ENCODE measurements around the gene PTMS. TPM values are rescaled to one million over a fixed set of nuclear protein-coding genes. Genes with fewer than 3 reads are reported as not detected.

Gene PTMS
- total RNA-seq, 1 experiment from 2014 or later: 370 TPM

DNA sequence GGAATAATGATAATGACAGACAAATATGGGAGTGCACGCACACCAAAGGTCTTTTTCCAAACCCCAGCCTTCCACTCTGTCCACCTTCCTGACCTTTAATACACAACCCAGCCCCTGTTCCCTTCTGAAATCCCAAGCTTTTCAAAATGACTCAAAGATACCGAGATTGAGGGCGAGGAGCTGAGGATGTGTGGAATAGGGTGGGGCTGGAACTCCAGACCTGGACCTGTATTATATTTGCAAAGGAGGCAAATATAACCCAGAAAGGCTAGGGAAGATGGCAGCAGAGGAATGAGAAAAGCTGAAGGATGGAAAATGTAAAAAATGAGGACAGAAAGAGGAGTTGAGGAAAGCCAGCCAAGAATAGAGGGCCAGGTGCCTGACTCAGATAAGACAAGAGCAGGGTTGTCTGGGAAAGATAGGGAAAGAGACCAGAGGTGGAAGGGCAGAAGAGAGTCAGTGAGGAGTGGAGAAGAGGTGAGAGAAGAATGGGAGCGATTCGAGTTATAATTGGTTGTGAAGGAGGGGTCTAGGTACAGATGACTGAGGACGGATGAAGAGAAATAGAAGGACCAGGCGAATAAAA is 1.0 kb upstream of the PTMS start (continued):
- TF ChIP-seq, protein P1, sequence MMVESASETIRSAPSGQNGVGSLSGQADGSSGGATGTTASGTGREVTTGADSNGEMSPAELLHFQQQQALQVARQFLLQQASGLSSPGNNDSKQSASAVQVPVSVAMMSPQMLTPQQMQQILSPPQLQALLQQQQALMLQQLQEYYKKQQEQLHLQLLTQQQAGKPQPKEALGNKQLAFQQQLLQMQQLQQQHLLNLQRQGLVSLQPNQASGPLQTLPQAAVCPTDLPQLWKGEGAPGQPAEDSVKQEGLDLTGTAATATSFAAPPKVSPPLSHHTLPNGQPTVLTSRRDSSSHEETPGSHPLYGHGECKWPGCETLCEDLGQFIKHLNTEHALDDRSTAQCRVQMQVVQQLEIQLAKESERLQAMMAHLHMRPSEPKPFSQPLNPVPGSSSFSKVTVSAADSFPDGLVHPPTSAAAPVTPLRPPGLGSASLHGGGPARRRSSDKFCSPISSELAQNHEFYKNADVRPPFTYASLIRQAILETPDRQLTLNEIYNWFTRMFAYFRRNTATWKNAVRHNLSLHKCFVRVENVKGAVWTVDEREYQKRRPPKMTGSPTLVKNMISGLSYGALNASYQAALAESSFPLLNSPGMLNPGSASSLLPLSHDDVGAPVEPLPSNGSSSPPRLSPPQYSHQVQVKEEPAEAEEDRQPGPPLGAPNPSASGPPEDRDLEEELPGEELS (CRISPR knock-in tag; IDR thresholded peaks at IDR 0.05): no peak
- TF ChIP-seq SOX15 (CRISPR knock-in tag; IDR thresholded peaks at IDR 0.05) (no peak), ZNF317 (CRISPR knock-in tag; IDR thresholded peaks at IDR 0.05; ENCODE audit: borderline replicate concordance, low read depth) (no peak), CBFB (CRISPR knock-in tag; IDR thresholded peaks at IDR 0.05; ENCODE audit: low read depth) (no peak), NFATC4 (CRISPR knock-in tag; IDR thresholded peaks at IDR 0.05) (no peak)
- TF ChIP-seq, protein P2, sequence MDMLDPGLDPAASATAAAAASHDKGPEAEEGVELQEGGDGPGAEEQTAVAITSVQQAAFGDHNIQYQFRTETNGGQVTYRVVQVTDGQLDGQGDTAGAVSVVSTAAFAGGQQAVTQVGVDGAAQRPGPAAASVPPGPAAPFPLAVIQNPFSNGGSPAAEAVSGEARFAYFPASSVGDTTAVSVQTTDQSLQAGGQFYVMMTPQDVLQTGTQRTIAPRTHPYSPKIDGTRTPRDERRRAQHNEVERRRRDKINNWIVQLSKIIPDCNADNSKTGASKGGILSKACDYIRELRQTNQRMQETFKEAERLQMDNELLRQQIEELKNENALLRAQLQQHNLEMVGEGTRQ (CRISPR knock-in tag; IDR thresholded peaks at IDR 0.05): no peak
- TF ChIP-seq, protein P3, sequence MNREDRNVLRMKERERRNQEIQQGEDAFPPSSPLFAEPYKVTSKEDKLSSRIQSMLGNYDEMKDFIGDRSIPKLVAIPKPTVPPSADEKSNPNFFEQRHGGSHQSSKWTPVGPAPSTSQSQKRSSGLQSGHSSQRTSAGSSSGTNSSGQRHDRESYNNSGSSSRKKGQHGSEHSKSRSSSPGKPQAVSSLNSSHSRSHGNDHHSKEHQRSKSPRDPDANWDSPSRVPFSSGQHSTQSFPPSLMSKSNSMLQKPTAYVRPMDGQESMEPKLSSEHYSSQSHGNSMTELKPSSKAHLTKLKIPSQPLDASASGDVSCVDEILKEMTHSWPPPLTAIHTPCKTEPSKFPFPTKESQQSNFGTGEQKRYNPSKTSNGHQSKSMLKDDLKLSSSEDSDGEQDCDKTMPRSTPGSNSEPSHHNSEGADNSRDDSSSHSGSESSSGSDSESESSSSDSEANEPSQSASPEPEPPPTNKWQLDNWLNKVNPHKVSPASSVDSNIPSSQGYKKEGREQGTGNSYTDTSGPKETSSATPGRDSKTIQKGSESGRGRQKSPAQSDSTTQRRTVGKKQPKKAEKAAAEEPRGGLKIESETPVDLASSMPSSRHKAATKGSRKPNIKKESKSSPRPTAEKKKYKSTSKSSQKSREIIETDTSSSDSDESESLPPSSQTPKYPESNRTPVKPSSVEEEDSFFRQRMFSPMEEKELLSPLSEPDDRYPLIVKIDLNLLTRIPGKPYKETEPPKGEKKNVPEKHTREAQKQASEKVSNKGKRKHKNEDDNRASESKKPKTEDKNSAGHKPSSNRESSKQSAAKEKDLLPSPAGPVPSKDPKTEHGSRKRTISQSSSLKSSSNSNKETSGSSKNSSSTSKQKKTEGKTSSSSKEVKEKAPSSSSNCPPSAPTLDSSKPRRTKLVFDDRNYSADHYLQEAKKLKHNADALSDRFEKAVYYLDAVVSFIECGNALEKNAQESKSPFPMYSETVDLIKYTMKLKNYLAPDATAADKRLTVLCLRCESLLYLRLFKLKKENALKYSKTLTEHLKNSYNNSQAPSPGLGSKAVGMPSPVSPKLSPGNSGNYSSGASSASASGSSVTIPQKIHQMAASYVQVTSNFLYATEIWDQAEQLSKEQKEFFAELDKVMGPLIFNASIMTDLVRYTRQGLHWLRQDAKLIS (CRISPR knock-in tag; IDR thresholded peaks at IDR 0.05; ENCODE audit: borderline replicate concordance): no peak
- TF ChIP-seq, protein P4, sequence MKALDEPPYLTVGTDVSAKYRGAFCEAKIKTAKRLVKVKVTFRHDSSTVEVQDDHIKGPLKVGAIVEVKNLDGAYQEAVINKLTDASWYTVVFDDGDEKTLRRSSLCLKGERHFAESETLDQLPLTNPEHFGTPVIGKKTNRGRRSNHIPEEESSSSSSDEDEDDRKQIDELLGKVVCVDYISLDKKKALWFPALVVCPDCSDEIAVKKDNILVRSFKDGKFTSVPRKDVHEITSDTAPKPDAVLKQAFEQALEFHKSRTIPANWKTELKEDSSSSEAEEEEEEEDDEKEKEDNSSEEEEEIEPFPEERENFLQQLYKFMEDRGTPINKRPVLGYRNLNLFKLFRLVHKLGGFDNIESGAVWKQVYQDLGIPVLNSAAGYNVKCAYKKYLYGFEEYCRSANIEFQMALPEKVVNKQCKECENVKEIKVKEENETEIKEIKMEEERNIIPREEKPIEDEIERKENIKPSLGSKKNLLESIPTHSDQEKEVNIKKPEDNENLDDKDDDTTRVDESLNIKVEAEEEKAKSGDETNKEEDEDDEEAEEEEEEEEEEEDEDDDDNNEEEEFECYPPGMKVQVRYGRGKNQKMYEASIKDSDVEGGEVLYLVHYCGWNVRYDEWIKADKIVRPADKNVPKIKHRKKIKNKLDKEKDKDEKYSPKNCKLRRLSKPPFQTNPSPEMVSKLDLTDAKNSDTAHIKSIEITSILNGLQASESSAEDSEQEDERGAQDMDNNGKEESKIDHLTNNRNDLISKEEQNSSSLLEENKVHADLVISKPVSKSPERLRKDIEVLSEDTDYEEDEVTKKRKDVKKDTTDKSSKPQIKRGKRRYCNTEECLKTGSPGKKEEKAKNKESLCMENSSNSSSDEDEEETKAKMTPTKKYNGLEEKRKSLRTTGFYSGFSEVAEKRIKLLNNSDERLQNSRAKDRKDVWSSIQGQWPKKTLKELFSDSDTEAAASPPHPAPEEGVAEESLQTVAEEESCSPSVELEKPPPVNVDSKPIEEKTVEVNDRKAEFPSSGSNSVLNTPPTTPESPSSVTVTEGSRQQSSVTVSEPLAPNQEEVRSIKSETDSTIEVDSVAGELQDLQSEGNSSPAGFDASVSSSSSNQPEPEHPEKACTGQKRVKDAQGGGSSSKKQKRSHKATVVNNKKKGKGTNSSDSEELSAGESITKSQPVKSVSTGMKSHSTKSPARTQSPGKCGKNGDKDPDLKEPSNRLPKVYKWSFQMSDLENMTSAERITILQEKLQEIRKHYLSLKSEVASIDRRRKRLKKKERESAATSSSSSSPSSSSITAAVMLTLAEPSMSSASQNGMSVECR (CRISPR knock-in tag; IDR thresholded peaks at IDR 0.05; ENCODE audit: borderline replicate concordance): no peak
- TF ChIP-seq, protein P5, sequence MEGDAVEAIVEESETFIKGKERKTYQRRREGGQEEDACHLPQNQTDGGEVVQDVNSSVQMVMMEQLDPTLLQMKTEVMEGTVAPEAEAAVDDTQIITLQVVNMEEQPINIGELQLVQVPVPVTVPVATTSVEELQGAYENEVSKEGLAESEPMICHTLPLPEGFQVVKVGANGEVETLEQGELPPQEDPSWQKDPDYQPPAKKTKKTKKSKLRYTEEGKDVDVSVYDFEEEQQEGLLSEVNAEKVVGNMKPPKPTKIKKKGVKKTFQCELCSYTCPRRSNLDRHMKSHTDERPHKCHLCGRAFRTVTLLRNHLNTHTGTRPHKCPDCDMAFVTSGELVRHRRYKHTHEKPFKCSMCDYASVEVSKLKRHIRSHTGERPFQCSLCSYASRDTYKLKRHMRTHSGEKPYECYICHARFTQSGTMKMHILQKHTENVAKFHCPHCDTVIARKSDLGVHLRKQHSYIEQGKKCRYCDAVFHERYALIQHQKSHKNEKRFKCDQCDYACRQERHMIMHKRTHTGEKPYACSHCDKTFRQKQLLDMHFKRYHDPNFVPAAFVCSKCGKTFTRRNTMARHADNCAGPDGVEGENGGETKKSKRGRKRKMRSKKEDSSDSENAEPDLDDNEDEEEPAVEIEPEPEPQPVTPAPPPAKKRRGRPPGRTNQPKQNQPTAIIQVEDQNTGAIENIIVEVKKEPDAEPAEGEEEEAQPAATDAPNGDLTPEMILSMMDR (IDR thresholded peaks at IDR 0.05): no peak
- TF ChIP-seq, protein P6, sequence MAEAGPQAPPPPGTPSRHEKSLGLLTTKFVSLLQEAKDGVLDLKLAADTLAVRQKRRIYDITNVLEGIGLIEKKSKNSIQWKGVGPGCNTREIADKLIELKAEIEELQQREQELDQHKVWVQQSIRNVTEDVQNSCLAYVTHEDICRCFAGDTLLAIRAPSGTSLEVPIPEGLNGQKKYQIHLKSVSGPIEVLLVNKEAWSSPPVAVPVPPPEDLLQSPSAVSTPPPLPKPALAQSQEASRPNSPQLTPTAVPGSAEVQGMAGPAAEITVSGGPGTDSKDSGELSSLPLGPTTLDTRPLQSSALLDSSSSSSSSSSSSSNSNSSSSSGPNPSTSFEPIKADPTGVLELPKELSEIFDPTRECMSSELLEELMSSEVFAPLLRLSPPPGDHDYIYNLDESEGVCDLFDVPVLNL (CRISPR knock-in tag; IDR thresholded peaks at IDR 0.05; ENCODE audit: borderline replicate concordance, low read depth): no peak

Measured in WTC11 (cell line).